GM18907 (cell line): ENCODE results near the gene INTS14.
"Not testable (repeated sequence)": the region's sequence is repeated elsewhere in the genome, so short reads cannot be mapped to it uniquely, and the experiment has no call there.

Experiments
- ATAC-seq: cut with Tn5 transposase; IDR thresholded peaks from one replicate; pipeline ENCODE4 v1.9.1; 2021; ENCODE audit warnings: mild to moderate bottlenecking, moderate library complexity; ENCODE audit not compliant: unreplicated experiment

Gene INTS14

DNA sequence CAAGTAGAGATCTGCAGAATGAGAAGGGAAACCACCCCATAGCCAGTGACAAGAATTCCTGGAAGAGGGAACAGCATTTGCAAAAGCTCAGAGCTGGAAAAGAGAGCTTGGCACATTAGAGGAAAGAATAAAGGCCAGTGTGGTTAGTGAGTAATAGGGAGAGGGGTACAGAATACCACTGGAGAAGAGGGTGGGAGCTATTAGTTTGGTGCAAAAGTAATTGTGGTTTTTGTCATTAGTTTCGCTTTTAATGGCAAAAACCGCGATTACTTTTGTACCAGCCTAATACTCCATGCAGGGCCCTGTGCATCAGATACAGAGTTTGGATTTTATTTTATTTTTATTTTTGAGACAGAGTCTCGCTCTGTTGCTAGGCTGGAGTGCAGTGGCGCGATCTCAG lies 20.6 kb upstream of the INTS14 start:
- ATAC-seq = peak; percentile 51

DNA sequence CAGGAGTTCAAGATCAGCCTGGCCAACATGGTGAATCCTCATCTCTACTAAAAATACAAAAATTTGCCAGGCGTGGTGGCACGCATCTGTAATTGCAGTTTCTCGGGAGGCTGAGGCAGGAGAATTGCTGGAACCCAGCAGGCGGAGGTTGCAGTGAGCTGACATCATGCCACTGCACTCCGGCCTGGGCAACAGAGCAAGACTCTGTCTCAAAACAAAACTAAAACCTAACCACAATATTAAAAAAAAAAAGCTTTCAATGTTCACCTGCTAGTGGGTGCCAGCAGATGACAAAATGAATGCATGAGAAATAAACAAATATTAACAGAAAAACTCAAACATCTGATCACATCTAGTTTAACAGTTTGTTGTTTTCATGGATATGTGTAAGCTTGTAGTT lies 19.8 kb upstream of the INTS14 start:
- peak; percentile 67 for ATAC-seq

DNA sequence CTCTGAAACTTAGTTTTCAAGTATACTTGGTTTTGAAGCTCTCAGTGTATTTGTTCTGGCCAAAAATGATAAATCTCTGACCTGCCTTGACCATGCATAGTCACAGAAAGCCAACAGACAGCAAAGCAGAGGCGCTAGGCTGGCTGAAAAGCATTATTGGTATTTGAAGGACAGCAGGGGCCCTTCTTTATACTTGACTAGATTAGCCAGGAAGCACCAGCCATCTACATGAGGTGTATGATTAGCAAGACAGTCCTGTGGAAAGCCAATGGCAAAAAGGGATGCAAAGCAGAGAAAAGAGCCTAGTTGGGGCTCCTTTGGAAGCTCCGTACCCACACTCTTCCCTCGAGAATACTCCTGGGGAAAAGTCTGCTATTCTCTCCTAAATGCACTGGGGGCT lies 18.6 kb upstream of the INTS14 start:
- ATAC-seq = no peak

DNA sequence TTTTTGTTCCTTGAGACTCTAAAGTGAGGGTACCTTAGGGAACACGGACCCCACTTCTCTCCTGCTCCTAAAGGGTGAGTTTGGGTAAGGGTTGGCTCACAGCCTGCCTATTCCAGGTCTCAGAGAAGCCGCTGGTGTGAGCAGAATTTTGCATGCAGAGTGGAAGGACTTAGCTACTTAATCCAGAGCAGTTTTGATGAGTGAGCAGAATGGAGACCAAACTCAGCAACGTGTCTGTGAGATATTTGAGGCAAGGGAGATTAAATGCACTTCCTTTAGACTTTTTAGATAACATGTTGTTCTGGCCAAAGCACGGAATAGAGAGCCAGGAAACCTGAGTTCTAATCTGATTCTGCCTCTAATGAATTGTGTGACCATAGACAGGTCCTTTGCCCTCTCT lies 15.9 kb upstream of the INTS14 start:
- no peak for ATAC-seq

DNA sequence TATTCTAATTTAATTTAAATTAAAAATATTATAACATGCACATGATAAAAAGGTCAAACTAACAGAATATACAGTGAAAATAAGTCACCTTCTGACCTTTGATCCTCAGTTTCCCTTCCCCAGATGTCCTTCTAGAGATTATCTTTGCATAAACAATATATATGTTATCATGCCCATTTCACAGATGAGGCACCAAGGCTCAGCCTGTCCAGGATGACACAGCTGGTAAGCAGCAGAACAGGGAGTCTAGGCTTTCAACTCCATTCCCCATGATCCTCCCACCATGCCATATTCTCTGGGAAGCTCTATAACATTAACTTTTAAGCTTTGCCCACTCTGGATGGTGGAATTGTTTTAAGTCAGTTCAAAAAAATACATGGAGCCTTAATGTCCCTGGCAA lies 12.2 kb upstream of the INTS14 start:
- ATAC-seq = no peak

DNA sequence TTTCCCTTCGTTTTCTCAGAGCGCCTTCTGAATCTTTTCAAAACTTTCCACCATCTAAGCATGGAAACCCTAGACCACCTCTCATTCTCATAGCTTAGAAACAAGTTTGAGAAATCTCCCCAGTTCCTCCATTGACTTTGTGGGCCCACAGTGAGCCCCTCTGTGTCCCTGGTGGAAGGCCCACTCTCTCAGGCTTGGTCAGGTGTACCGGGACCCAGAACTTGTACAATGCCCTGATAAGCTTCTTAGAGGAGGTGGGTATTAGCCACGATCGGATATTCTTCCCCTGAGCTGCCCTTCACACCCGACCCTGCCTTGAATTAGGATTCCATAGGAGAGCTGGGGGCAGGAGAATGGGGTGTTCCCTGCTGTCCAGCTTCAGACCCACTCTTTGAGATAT lies 10.7 kb upstream of the INTS14 start, which contains the start of gene SLC24A1:
Gene SLC24A1 (plus strand): TSS at position 301 of the 400 bp plus-strand sequence. CDS start 2,143 bp downstream, outside the sequence.
- ATAC-seq = no peak

DNA sequence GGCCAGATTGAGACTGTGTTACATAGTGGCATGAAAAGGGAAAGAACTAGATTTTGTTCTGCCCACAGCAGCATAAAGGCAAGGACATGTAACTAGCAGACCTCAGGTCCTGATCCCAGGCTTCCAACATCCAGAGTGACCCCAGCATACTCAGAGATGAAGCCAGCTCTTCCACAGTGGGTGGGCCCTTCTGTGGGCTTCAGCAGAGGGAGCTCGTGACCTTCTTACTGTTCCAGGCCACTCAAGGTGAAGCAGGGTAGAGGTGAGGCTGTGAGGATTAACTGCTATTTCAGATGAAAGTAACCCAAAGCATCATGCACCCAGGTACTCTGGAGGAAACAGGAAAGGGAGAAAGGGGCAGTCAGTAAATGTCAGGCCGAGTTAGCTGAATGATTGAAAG lies 9.9 kb upstream of the INTS14 start:
- no peak for ATAC-seq

DNA sequence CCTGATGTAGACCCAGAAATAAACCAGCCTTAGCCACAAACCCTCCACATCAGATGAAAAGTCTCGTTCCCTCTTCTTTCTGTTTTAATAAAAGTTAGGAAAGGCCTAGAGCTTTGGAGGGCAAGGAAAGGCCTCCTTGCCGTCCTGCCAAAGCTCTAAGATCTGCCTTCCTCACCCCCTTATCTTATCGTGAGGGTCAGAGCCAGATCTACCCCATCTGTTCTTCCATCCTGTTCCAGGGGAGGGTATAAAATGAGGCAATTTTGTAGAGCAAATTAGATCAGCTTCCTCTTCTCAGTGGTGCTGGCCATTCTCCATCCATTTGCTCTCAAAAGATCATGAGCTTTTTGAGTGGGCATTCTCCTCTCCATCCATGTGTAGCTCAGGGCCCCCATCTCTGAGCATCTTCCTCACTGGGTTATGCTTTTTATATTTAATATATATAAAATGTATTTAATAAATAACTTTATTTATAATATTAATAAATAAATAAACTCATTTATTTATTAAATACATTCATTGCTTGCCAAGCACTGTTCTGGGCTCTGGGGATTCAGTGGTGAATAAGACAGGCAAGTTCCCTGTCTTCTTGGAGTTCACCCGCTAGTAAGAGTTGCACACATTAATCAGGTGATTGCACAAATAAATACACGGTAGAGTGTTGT lies 8.8 kb upstream of the INTS14 start:
- no peak for ATAC-seq

DNA sequence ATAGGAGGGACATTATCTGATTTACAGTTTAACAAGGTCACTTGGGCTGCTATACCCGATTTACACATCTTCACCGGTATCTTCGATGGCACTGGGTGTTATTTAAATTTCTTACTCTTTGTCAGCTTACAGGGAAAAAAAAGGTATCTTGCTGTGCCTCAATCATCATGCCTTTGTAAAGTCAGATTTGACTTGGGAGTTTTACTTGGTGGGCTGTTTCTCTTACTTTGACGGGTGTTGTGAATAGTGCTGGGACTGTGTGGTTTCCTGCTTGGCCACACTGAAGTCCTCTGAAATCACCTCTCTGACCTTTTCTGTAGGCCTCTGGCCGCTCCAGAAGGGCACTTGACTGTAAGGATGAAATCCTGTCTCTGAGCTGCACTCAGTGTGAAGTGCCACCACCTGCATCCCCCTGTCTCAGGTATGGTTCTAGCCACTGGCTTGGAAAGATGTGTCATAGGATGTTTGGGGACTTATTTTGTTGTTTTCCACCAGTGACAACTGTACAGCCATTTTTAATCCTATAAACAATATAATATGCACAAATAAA lies 7.7 kb upstream of the INTS14 start:
- no peak for ATAC-seq

DNA sequence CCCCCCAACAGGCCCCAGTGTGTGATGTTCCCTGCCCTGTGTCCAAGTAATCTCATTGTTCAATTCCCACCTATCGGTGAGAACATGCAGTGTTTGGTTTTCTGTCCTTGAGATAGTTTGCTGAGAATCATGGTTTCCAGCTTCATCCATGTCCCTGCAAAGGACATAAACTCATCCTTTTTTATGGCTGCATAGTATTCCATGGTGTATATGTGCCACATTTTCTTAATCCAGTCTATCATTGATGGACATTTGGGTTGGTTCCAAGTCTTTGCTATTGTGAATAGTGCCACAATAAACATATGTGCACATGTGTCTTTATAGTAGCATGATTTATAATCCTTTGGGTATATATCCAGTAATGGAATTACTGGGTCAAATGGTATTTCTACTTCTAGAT lies 5.0 kb upstream of the INTS14 start:
- not testable (repeated sequence) for ATAC-seq

DNA sequence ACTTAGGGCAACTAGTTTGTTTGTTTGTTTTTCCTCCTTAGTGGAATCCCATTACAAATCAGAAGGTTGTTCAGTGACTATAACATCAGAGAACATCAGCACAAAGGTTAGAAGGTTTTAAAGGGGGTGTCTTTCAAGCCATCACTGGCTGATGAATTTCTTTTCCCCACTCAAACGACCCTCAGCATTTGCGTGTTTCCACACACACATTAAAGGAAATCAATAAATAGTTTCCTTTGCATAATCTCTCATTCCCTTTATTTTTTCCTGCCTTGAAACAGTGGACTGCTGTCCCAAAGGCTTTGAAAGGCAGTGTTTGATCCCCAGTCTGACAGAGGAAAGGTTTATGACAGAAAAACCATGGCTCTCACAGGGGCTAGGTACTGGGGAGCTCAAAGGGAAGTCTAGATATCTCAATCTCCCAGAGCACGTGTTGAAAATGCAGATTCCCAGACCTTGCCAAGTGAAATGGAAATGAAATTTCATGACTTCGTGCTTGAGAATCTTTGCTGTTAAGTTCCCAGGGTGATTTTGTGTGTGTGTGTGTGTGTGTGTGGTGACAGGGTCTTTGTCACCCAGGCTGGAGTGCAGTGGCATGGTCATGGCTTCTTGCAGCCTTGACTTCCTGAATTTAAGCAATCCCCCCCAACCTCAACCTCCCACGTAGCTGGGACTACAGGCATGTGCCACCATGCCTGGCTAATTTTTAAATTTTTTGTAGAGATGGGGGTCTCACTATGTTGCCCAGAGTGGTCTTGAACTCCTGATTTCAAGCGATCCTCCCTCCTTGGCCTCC lies 2.2 kb upstream of the INTS14 start:
- ATAC-seq = no peak

DNA sequence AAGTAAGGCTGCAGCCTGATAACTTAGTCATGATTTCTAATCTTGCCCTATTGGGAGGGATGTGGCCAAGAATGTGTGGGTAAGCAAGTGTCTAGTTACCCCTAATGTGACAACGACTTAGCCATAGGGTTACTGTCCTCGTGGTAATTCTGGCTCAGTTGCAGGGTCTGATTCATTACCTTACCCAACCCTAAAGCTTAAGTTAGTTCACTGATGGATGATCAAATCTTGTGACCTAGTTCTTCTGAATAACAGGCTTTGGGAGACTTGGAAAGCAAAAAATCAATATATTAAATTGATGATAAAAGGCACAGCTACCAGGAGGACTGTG lies 1.6 kb upstream of the INTS14 start:
- no peak for ATAC-seq

DNA sequence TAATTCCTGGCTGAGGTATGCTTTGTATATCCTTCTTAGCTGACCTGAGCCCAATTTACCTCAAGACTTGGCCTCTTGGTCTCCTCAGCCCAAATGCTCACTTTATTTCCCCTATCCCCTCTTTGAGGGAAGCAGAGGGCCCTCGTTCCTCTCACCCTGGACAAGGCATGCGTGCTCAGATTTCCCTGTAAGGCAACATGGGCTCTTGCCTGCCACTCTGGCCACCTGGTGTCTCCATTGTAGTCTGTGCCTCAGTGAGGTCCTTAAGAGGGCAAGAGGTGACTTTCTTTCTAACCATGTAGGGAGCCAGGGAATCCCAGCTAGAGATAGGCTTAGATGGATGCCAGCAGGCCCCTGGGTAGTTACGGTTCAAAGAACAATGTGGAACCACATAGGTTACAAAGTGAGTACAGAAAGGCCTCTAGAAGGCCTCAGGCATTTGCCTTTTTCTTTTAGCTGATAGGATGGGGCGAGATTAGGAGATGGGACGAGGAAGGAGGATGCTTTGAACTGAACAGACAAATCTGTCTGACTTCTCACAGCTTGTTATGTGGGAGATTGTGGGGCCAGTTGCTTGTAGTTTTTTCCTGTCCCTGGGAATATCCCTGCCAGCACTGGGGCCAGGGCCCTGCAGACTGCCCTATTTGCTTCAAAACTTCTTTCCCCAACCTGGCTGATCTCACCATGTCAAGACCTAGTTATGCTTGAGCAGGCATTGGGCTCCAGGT lies 1.1 kb upstream of the INTS14 start:
- ATAC-seq = no peak

DNA sequence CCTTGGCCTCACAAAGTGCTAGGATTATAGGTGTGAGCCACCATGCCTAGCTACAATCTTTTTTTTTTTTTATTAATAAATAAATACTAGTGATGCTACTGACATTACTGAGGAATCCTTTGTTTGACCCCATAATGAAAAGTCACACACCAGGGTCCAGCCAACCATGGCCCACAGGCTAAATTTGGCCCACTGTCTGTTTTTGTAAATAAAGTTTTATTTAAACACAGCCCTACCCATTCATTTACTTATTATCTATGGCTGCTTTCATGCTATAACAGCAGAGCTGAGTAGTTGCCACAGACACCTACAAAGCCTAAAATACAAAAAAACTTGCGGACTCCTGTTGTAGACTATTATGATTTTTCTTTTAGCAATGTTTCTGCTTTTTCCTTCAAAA lies 7.4 kb downstream of the INTS14 start:
- no peak for ATAC-seq

DNA sequence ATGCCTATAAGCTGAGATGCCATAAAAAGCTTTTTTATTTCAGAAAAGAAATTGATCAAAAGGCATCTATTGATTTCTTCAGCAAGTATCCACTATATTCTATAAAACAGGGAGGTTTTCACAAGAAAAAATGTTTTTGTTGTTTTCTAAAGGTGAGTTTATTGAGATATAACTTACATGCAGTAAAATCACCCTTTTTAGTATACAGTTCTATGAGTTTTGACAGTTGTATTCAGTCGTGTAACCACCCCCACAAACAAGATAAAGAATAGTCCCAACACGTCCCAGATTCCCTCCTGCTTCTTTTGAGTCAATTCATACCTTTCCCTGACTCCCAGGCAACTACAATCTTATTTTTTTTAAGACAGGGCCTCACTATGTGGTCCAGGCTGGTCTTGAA lies 7.8 kb downstream of the INTS14 start:
- no peak for ATAC-seq

DNA sequence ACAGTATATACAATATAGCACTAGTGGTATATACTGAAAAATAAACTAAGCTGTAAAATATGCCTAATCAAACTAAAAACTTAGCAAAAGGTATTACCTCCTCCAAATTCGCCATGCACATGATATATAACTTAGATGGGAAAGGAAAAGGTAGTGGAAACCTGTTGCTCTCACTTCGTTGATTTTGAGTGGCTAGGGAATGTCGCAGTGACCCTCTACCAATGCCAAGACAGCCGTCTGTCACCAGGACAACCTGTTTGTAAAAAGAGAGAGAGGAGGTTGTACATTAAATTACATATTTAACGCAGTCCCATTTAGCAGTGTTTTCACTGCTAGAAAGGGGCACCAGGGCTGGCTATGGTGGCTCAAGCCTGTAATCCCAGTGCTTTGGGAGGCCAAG lies 11.3 kb downstream of the INTS14 start:
- ATAC-seq = no peak

DNA sequence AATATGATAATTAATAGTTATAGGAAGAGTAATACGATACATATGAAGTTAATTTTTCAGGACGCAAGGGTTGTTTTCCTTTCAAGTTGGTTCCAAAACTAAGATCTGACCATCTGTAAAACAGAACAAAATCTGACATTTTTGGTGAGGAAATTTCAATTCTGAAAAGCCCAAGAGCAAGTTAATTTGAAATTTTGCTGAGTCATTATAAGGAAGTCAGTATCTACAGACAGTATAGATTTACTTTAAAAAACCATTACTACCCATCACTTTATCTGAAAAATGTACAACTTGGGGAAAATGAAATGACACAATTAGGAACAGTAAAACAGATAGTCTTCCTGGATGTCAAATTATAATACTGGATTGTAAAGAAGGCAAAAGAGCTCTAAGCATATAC lies 12.5 kb downstream of the INTS14 start:
- no peak for ATAC-seq

DNA sequence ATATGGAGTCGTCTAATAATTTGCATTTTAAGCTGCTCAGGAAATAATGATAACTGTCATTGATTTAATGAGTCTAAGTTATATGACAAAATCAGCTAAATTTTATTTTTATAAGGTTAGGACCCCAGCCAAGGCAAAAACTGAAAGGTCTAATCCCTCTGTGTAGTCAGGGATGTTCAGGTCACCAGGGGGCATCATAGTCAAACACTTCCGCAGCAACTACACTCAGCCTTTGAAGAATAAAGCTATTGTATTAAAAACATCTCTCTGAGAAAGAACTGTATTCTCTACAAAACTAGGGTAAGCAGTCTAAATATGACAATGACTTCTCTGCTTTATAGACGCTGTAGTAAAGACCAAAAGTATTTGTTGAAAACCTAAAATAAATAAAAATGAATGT lies 15.0 kb downstream of the INTS14 start:
- ATAC-seq = no peak

DNA sequence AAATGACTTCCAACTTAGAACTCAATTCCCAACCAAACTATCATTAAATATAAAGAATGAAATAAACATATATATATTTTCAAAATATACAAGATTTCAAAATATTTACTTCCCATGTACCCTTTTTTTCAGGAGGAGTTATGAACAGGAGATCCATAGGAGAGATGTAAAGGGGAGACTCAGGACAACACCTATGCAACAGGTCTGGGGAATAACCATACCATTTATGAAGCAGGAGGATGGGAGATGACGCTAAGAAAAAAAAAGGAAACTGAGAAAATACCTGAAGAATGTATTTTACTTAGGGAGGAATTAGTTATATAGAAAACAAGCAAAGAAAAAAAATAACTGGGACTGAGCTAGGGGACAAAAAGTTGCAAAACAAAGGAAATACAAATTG lies 23.8 kb downstream of the INTS14 start:
- ATAC-seq = no peak

DNA sequence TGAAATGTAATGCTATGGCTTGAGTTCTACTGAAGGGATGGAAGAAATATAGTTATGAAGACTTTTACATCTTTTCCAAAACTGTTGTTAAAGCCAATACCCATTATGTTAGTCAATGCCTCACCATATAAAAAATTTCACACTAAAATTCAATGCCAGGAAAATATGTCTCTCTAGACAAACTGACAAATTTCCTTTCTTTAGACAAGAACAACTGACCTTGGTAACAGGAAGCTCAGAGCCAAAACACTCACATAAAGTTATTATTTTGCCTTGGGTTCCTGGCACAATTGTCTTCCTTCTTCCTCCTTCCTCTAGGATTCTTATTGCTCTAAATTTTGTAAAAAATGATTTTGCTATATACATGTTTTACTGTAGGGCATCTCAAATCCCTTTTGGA lies 26.7 kb downstream of the INTS14 start:
- no peak for ATAC-seq

DNA sequence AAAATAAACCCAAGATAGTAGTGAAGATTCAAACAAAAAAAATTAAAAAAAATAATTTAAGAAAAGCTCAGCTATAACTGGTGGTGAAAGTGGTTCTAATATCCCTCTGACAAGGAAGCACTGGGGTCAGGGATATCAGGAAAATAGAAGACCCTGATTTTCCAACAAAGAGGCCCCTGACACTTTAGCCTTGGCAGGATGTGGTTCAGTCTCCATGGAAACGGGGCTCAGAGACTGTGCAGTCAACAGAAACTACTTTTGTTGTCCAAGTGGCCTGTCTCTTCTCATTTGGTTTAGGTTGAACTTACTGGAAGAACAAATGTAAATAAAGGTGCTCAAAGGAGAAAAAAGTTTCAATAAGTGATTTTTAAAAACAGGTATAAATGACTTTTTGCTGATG lies 27.2 kb downstream of the INTS14 start:
- ATAC-seq = no peak

DNA sequence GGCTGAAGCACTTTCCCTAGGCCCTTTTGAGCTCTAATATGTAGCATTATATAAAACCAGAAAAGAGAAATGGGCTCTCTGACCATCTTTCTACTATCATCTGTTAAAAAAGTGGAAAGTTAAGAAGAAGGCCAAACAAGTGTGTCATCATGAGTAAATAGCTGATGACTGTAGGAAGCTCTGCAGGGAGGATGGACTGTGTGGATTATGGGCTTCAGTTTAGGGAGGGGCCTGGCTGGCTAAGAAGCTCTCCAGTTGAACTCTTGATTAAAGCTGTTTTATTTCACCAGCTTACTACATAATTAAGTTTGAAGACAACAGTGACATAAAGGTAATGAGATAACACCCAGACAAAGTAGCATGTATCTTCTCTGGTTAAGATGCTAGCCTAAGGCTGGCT lies 30.6 kb downstream of the INTS14 start:
- ATAC-seq = no peak
